GM12878 (cell line): ENCODE results near the gene ZNF646. TPM values are rescaled to one million over a fixed set of nuclear protein-coding genes. Genes with fewer than 3 reads are reported as not detected.

ENCODE experiments used
- ATAC-seq: fragments of 200-7000 bp; cut with Tn5 transposase; 3 replicates; pipeline ENCODE4 v1.9.1; 2020; ENCODE audit warnings: mild to moderate bottlenecking, moderate library complexity
- BruUV-seq: library from RNA; stranded (reverse); fragments of 400-500 nt; replicated peaks from 2 replicates; lab custom pipeline; 2021; lab: Mats Ljungman, UMichigan
- CTCF ChIA-PET: fragments of 300-600 bp; sonication (Branson Sonifier 250); formaldehyde crosslinking; extraction: SDS; loops from one replicate; lab custom pipeline; 2021; ENCODE audit warnings: inconsistent platforms; lab: Yijun Ruan, JAX
- POLR2A ChIA-PET: fragments of 350-600 bp; formaldehyde crosslinking; extraction: SDS; loops from one replicate; lab custom pipeline; 2021; ENCODE audit warnings: inconsistent platforms; lab: Charles Lee
- RAD21 ChIA-PET: fragments of 300-600 bp; sonication (Branson Sonifier 250); formaldehyde crosslinking; loops from one replicate; lab custom pipeline; 2023; ENCODE audit warnings: antibody characterized with exemption; ENCODE audit not compliant: unreplicated experiment; lab: Charles Lee
- SMC1A ChIA-PET: fragments of 300-600 bp; sonication (Branson Sonifier 250); formaldehyde crosslinking; loops from one replicate; lab custom pipeline; 2023; ENCODE audit not compliant: unreplicated experiment, uncharacterized antibody; lab: Charles Lee
- DNase-seq: peaks from one replicate; pipeline ENCODE4 v3.0.0-alpha.2; 2011; ENCODE audit warnings: low read depth, low spot score
- FAIRE-seq: peaks from 3 replicates; lab custom pipeline; 2011; peaks lifted over from hg19 to GRCh38; lab: Jason Lieb, UNC
- H2AFZ ChIP-seq: 2 replicates; pipeline ENCODE4 v1.6.0; 2011; ENCODE audit warnings: low read depth, low read length, control low read depth; ENCODE audit not compliant: control insufficient read depth
- H3K27ac ChIP-seq: 2 replicates; pipeline ENCODE4 v1.5.1; 2011; ENCODE audit warnings: control low read depth; ENCODE audit not compliant: control insufficient read depth, insufficient read depth
- H3K27me3 ChIP-seq, 2 experiments: replicated peaks in 1 of 2; 2 replicates each; pipeline versions ENCODE4 v1.6.0 to v1.6.1; 2011; ENCODE audit warnings: low read length in 1 of 2; ENCODE audit not compliant: control insufficient read depth in 2 of 2, insufficient read depth in 2 of 2
- H3K36me3 ChIP-seq, 2 experiments: 2 replicates each; pipeline ENCODE4 v1.5.1; 2011; ENCODE audit warnings: low read length in 1 of 2; ENCODE audit not compliant: control insufficient read depth in 2 of 2, insufficient read depth in 2 of 2
- H3K4me1 ChIP-seq: 2 replicates; pipeline ENCODE4 v1.6.1; 2011; ENCODE audit warnings: mild to moderate bottlenecking, low read length, moderate library complexity, mixed read lengths; ENCODE audit not compliant: control insufficient read depth, insufficient read depth
- H3K4me2 ChIP-seq: 2 replicates; pipeline ENCODE4 v1.6.0; 2011; ENCODE audit warnings: control low read depth; ENCODE audit not compliant: control insufficient read depth, insufficient read depth
- H3K4me3 ChIP-seq: fragments of 200-600 bp; sonication (generic); 2 replicates; pipeline ENCODE4 v1.5.1; 2016
- H3K79me2 ChIP-seq: 2 replicates; pipeline ENCODE4 v1.6.0; 2011; ENCODE audit warnings: low read length; ENCODE audit not compliant: control insufficient read depth, insufficient read depth
- H3K9ac ChIP-seq: 2 replicates; pipeline ENCODE4 v1.8.0; 2011; ENCODE audit warnings: low read length, control low read depth, mixed read lengths; ENCODE audit not compliant: control insufficient read depth, insufficient read depth
- H3K9me3 ChIP-seq: replicated peaks from 3 replicates; pipeline ENCODE4 v1.5.1; 2011; ENCODE audit warnings: mild to moderate bottlenecking, low read length; ENCODE audit not compliant: control insufficient read depth, insufficient read depth
- H4K20me1 ChIP-seq: 2 replicates; pipeline ENCODE4 v1.6.0; 2011; ENCODE audit not compliant: control insufficient read depth, insufficient read depth
- BACH1 ChIP-seq: fragments of 450-650 bp; IDR thresholded peaks from 2 replicates; pipeline ENCODE4 v1.6.1; 2017; ENCODE audit warnings: mild to moderate bottlenecking, borderline replicate concordance
- CBFB ChIP-seq: IDR thresholded peaks from 2 replicates; pipeline ENCODE4 v1.6.1; 2016; ENCODE audit warnings: antibody characterized with exemption, low read depth
- CHD1 ChIP-seq: IDR thresholded peaks from 2 replicates; pipeline ENCODE4 v1.6.1; 2012; ENCODE audit warnings: low read depth, low read length, improper control_type of control experiment
- CHD2 ChIP-seq: IDR thresholded peaks from 2 replicates; pipeline ENCODE4 v1.6.1; 2011; ENCODE audit warnings: low read depth, low read length, improper control_type of control experiment, borderline replicate concordance
- CREB1 ChIP-seq: IDR thresholded peaks from 2 replicates; pipeline ENCODE4 v1.6.1; 2012; ENCODE audit warnings: low read depth, mild to moderate bottlenecking, inconsistent platforms
- NFIC ChIP-seq: IDR thresholded peaks from 2 replicates; pipeline ENCODE4 v1.6.1; 2012; ENCODE audit warnings: low read depth, mild to moderate bottlenecking, inconsistent platforms, low read length, moderate library complexity
- NR2C1 ChIP-seq: fragments of 450-650 bp; IDR thresholded peaks from 2 replicates; pipeline ENCODE4 v1.6.1; 2017; ENCODE audit warnings: antibody characterized with exemption, mild to moderate bottlenecking, moderate library complexity
- RB1 ChIP-seq: fragments of 450-650 bp; formaldehyde crosslinking; IDR thresholded peaks from 2 replicates; pipeline ENCODE4 v1.6.1; 2017; ENCODE audit warnings: mild to moderate bottlenecking, borderline replicate concordance
- RUNX3 ChIP-seq: IDR thresholded peaks from 2 replicates; pipeline ENCODE4 v1.6.1; 2012; ENCODE audit warnings: low read length, inconsistent platforms
- SIX5 ChIP-seq: IDR thresholded peaks from 2 replicates; pipeline ENCODE4 v1.6.1; 2011; ENCODE audit warnings: mild to moderate bottlenecking, low read depth, low read length, moderate library complexity; ENCODE audit not compliant: severe bottlenecking
- SMAD1 ChIP-seq: fragments of 450-650 bp; IDR thresholded peaks from 2 replicates; pipeline ENCODE4 v1.6.1; 2018; ENCODE audit warnings: mild to moderate bottlenecking, low read depth; ENCODE audit not compliant: partially characterized antibody
- SPI1 ChIP-seq: IDR thresholded peaks from 2 replicates; pipeline ENCODE4 v1.6.1; 2011; ENCODE audit warnings: low read depth, mild to moderate bottlenecking, low read length, moderate library complexity, borderline replicate concordance; ENCODE audit not compliant: insufficient read depth
- WGBS: methylation state at CpG from one replicate; pipeline ENCODE4 v1.1.6; 2016; ENCODE audit warnings: low lambda C conversion rate; ENCODE audit not compliant: insufficient replicate concordance, insufficient coverage; ENCODE audit errors: missing lambda C conversion rate; 5-methylcytosine and 5-hydroxymethylcytosine counted together
- in situ Hi-C: fragments of 300-500 bp; cut with MboI; formaldehyde crosslinking; loops from 9 replicates; pipeline ENCODE4 v1.14.3; 2018; ENCODE audit warnings: mixed read lengths
- intact Hi-C: fragments of 100-400 bp; cut with micrococcal nuclease; formaldehyde crosslinking; loops from one replicate; pipeline ENCODE4 v1.14.2; 2022; ENCODE audit not compliant: unreplicated experiment
- polyA plus RNA-seq, 11 experiments: library from polyadenylated mRNA; depleted of rRNA in 4 of 11; unstranded in 6 of 11; stranded (reverse) in 5 of 11; fragments of >200 nt; fragmentation: Nextera tagmentation in 4 of 11; fragmentation: Illumina TruSeq in 1 of 11; extraction: Ambion mirVana in 4 of 11; extraction: Trizol in 1 of 11; gene quantifications; 1 replicate in 1 of 11; 2 replicates in 10 of 11; pipeline versions ENCODE4 v1.2.1 to v1.2.3, GENCODE V29; 2011 to 2016; ENCODE audit warnings: inconsistent platforms in 2 of 11, missing spikeins in 2 of 11, low read depth in 1 of 11
- total RNA-seq, 4 experiments: library from RNA; depleted of rRNA in 3 of 4; stranded (reverse); fragments of >200 nt in 3 of 4; fragmentation: Illumina TruSeq in 1 of 4; extraction: Trizol in 1 of 4; gene quantifications; 2 replicates each; pipeline versions ENCODE4 v1.2.1 to v1.2.3, GENCODE V29; 2013 to 2021
- TF ChIP-seq, protein P1 (sequence below): IDR thresholded peaks from 2 replicates; pipeline ENCODE4 v1.6.1; 2011; ENCODE audit warnings: low read depth, low read length, improper control_type of control experiment, borderline replicate concordance
- TF ChIP-seq, protein P2 (sequence below): IDR thresholded peaks from 2 replicates; pipeline ENCODE4 v1.6.1; 2012; ENCODE audit warnings: low read length, inconsistent platforms
- TF ChIP-seq, protein P3 (sequence below): fragments of 450-650 bp; IDR thresholded peaks from 2 replicates; pipeline ENCODE4 v1.6.1; 2017; ENCODE audit warnings: antibody characterized with exemption, mild to moderate bottlenecking, moderate library complexity

ZNF646 gene
- total and polyA plus RNA-seq, 10 of the 15 experiments (the other 5 are each of a cell fraction or from before 2014, with no cell fraction given): 0.10 to 21.8 (median 6.4) TPM

DNA sequence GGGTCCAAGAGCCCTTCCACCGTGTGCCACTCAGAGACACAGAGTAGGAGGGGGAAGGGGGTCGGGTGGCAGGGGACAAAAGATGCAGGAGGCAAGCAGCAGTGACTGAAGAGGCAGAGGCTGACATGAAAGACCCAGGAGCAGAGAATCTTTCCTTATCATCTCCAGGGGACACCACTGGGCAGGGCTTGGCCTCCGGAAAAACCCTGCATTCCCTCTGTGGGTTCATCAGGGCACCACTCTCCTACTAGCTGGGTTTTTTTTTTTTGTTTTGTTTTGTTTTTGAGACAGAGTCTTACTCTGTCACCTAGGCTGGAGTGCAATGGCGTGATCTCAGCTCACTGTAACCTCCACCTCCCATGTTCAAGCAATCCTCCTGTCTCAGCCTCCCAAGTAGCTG lies 42.9 kb upstream of the ZNF646 start (continued):
- TF ChIP-seq, protein P1, sequence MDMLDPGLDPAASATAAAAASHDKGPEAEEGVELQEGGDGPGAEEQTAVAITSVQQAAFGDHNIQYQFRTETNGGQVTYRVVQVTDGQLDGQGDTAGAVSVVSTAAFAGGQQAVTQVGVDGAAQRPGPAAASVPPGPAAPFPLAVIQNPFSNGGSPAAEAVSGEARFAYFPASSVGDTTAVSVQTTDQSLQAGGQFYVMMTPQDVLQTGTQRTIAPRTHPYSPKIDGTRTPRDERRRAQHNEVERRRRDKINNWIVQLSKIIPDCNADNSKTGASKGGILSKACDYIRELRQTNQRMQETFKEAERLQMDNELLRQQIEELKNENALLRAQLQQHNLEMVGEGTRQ: no peak

DNA sequence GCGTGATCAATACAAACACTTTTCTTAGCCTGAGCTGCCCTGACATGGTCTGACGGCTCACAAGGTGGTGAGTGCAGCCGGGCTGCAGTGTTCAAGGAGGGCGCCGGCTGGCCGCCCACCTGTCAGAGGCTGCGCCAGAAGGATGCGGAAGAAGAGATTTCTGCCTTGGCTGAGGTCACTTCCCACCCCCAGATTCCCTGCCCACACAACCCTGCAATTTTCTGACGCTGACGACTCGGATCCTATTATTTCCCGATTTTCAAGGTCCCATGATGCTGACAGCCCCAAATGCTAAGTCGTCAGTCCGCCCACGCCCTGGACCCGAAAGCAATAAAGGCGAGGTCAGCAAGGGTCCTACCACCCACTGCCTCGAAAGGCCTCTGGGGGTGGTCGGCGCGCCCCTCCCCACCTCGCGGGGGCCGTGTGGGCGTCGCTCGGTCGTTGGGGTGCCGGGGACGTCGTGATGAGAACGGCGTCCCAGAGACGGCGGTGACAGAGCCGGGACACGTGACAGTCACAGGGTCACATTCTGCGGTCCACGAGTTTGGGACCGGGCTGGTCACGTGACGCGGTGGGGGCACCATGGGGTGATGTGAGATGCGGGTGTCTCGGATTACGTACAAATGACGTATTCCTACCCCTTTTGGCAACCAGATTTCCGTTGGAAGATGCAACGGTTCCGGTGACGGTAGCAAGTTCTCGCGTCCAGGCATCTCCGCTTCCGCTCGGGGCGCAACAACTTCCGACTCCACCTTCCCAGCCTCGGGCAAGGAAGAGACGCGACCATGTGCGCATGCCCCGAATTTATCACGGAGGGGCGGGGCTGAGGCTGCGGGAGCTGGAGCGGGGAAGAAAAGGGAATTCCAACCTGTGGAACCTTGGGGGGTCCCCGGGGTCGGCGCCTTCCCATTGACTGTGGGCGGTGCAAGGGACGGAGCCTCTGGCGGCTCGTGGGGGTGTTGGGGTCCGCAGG lies 41.2 kb upstream of the ZNF646 start, which contains the start of gene STX4:
Gene STX4 (plus strand): TSS at position 823 of the 973 bp plus-strand sequence. CDS start 248 bp downstream, outside the sequence.
- Histone ChIP-seq H3K9ac (peak within 1 kb of the TSS; percentile 72), H2AFZ (peak within 1 kb of the TSS; percentile 93), H3K4me2 (peak within 1 kb of the TSS; percentile 85), H3K4me3 (peak within 1 kb of the TSS; percentile 86), H3K9me3 (no peaks in the 10 kb centered on the region), H3K4me1 (no peaks in the 10 kb centered on the region; the same call in 1 of the 2 replicates), H3K27me3 (no peaks in the 10 kb centered on the region), H4K20me1 (no peaks in the 10 kb centered on the region), H3K79me2 (peaks cover 7% of the 10 kb centered on the region), H3K36me3 (peaks cover 0 to 5% of the 10 kb centered on the region in 2 experiments; a peak in 1 of 4 replicates), H3K27ac (peak within 1 kb of the TSS; percentile 73)
- POLR2A ChIA-PET: interaction anchor here (0.6 to 2.2 kb wide), 6 partner anchors 36 to 636 kb away, joined by 3 to 10 read pairs (median 4); partner anchors contain the start of genes VKORC1, ZNF646 and ZNF668
- TSS peak; percentile 88 for BruUV-seq
- whole genome bisulfite sequencing: 1% methylated on average over 74 of the region's 75 CpGs
- SMC1A ChIA-PET: no interaction called here
- CTCF ChIA-PET: interaction anchor here (0.7 to 1.7 kb wide), 3 partner anchors 38 to 109 kb away, joined by 4 to 5 read pairs (median 4); partner anchors contain the start of gene HSD3B7
- intact Hi-C loops: loop anchor here (1.0 kb wide), 2 partner anchors 41 to 61 kb away; partner anchors contain the start of genes VKORC1, ZNF646 and ZNF668
- DNase-seq (peak; percentile 97), ATAC-seq (peak; percentile 87), FAIRE-seq (peak; percentile 93)
- in situ Hi-C loops: no loop called here
- RAD21 ChIA-PET: interaction anchor here (0.7 to 2.6 kb wide), 3 partner anchors 39 to 109 kb away, joined by 4 to 12 read pairs (median 5); partner anchors contain the start of genes ZNF646 and ZNF668
- TF ChIP-seq NFIC (no peak), SPI1 (peak; percentile 9; the same call in 1 of the 2 replicates), CHD2 (peak; percentile 58), SIX5 (peak; percentile 78), CHD1 (0 out of 2 replicates have a peak, but pooled peaks have one; percentile 56), CBFB (peak; percentile 73), NR2C1 (peak; percentile 61), CREB1 (peak; percentile 100), RUNX3 (peak; percentile 80), BACH1 (peak; percentile 87), RB1 (peak; percentile 93), SMAD1 (peak; percentile 41)
- TF ChIP-seq, protein P2, sequence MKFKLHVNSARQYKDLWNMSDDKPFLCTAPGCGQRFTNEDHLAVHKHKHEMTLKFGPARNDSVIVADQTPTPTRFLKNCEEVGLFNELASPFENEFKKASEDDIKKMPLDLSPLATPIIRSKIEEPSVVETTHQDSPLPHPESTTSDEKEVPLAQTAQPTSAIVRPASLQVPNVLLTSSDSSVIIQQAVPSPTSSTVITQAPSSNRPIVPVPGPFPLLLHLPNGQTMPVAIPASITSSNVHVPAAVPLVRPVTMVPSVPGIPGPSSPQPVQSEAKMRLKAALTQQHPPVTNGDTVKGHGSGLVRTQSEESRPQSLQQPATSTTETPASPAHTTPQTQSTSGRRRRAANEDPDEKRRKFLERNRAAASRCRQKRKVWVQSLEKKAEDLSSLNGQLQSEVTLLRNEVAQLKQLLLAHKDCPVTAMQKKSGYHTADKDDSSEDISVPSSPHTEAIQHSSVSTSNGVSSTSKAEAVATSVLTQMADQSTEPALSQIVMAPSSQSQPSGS: peak; percentile 94; the same call in 1 of the 2 replicates
- TF ChIP-seq, protein P3, sequence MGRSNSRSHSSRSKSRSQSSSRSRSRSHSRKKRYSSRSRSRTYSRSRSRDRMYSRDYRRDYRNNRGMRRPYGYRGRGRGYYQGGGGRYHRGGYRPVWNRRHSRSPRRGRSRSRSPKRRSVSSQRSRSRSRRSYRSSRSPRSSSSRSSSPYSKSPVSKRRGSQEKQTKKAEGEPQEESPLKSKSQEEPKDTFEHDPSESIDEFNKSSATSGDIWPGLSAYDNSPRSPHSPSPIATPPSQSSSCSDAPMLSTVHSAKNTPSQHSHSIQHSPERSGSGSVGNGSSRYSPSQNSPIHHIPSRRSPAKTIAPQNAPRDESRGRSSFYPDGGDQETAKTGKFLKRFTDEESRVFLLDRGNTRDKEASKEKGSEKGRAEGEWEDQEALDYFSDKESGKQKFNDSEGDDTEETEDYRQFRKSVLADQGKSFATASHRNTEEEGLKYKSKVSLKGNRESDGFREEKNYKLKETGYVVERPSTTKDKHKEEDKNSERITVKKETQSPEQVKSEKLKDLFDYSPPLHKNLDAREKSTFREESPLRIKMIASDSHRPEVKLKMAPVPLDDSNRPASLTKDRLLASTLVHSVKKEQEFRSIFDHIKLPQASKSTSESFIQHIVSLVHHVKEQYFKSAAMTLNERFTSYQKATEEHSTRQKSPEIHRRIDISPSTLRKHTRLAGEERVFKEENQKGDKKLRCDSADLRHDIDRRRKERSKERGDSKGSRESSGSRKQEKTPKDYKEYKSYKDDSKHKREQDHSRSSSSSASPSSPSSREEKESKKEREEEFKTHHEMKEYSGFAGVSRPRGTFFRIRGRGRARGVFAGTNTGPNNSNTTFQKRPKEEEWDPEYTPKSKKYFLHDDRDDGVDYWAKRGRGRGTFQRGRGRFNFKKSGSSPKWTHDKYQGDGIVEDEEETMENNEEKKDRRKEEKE: no peak
